Measurements from ENCODE around the gene ITK.

The ITK gene

GRCh38 chr5:157283434-157283833, 102.8 kb downstream of the ITK start:
- H3K27ac ChIP-seq = no peak overlapping the region
- H3K27me3 ChIP-seq (ENCODE audit: insufficient read depth, low read depth, severe bottlenecking) = no peaks in the 10 kb centered on the region
- no peaks in the 10 kb centered on the region for H3K9me3 ChIP-seq (ENCODE audit: severe bottlenecking)
- no peak for TF ChIP-seq CTCF (IDR thresholded peaks at IDR 0.05; ENCODE audit: low read depth, low read length)
- H3K36me3 ChIP-seq = peaks cover 23% of the 10 kb centered on the region
- no peak overlapping the region for H3K4me3 ChIP-seq (ENCODE audit: low read depth, low read length)
- DNase-seq = no peak

DNA sequence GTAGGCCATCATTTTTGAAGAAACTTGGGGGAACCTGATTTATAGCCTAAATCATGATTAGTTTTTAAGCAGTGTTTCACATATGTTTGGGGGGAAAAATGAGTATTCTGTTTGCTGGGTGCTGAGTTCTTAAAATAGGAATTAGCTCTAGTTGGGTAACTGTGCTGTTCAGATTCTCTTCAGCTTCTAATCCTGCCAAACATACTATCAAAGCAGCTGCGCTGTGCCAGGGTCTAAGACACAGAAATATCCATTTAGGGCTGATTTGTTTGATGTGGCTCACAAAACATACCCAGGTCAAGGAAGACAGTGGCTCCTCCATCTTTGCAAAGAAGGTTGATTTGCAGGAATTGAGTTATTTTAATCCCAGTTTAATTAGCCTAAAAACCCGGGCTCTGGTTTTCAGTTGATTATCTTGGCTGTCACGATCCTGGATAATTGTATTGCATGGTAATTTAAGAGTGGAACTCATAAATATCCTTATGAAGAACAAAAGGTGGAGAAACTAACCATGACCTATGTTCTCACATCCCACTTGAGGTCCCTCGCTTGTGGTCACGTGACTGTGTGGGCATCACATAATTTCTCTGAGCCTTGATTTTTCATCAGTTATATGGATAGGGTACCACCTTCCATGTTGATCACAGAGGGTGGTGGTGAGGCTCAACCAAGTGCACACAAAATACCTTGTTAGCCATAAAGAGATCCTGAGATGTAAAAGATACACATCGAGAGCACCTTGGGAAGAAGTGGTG, 104.0 kb downstream of the ITK start:
- Histone ChIP-seq H3K27ac (no peak overlapping the region), H3K4me3 (ENCODE audit: low read depth, low read length) (no peak overlapping the region), H3K9me3 (ENCODE audit: severe bottlenecking) (no peaks in the 10 kb centered on the region), H3K36me3 (peaks cover 28% of the 10 kb centered on the region), H3K27me3 (ENCODE audit: insufficient read depth, low read depth, severe bottlenecking) (no peaks in the 10 kb centered on the region)
- no peak for DNase-seq
- TF ChIP-seq CTCF (IDR thresholded peaks at IDR 0.05; ENCODE audit: low read depth, low read length) = no peak

DNA sequence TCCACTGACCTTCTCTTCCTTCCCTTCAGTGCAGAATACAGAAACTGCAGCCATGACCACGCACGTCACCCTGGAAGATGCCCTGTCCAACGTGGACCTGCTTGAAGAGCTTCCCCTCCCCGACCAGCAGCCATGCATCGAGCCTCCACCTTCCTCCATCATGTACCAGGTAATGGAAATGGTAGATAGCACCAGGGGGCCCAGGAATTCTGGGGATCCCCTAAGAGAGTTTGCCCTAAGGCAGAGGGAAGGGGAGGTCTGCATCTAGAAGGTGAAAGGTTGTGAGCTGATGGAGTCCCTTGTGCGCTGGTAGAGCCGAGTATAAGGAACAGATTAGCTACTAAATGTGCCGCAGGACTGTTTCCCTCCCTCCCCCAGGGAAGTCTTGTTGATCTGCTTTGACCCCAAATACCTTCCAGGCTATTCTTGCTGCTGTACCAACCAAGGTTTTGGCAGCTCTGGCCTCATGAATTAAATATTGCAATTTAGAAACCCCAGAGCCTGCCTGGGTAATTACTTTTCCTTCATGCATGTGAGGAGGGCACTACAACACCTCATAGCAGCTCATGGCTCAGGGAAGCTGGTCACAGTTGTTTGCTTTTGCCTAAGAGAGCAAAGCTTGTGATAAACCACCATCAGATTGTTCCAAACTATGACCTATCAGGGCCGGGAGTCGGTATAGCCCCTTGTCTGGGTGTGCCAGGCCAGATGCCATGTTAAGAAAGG, 104.8 kb downstream of the ITK start:
- no peak for TF ChIP-seq CTCF (IDR thresholded peaks at IDR 0.05; ENCODE audit: low read depth, low read length)
- no peaks in the 10 kb centered on the region for H3K27me3 ChIP-seq (ENCODE audit: insufficient read depth, low read depth, severe bottlenecking)
- peaks cover 37% of the 10 kb centered on the region for H3K36me3 ChIP-seq
- no peaks in the 10 kb centered on the region for H3K9me3 ChIP-seq (ENCODE audit: severe bottlenecking)
- no peak overlapping the region for H3K27ac ChIP-seq
- no peak overlapping the region for H3K4me3 ChIP-seq (ENCODE audit: low read depth, low read length)
- no peak for DNase-seq

DNA sequence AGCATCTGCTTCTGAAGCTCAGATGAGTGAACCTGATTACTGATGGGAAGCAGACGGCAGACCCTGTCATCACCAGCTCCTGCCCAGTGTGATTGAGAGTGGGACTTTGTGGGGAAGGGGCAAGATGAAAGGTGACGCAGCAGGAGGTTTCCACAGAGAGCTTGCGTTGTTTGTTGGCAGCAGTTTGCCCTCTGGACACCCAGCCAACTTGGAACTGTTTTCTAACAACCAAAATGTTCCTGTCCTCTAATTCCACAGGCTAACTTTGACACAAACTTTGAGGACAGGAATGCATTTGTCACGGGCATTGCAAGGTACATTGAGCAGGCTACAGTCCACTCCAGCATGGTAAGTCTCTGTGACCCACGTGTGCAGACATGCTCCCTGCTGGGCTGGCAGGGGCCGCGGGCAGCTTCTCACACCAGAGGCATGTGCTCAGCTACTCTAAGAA, 106.1 kb downstream of the ITK start:
- H3K27ac ChIP-seq = no peak overlapping the region
- H3K4me3 ChIP-seq (ENCODE audit: low read depth, low read length) = no peak overlapping the region
- DNase-seq = no peak
- no peaks in the 10 kb centered on the region for H3K9me3 ChIP-seq (ENCODE audit: severe bottlenecking)
- H3K27me3 ChIP-seq (ENCODE audit: insufficient read depth, low read depth, severe bottlenecking) = no peaks in the 10 kb centered on the region
- no peak for TF ChIP-seq CTCF (IDR thresholded peaks at IDR 0.05; ENCODE audit: low read depth, low read length)
- peaks cover 41% of the 10 kb centered on the region for H3K36me3 ChIP-seq

GRCh38 chr5:157288405-157289163, 107.9 kb downstream of the ITK start:
- no peak for TF ChIP-seq CTCF (IDR thresholded peaks at IDR 0.05; ENCODE audit: low read depth, low read length)
- no peak for DNase-seq
- H3K27ac ChIP-seq = no peak overlapping the region
- H3K9me3 ChIP-seq (ENCODE audit: severe bottlenecking) = no peaks in the 10 kb centered on the region
- no peaks in the 10 kb centered on the region for H3K27me3 ChIP-seq (ENCODE audit: insufficient read depth, low read depth, severe bottlenecking)
- peaks cover 42% of the 10 kb centered on the region for H3K36me3 ChIP-seq
- no peak overlapping the region for H3K4me3 ChIP-seq (ENCODE audit: low read depth, low read length)
